B cell (primary cell): ENCODE results near the gene CCND1. TPM values are rescaled to one million over a fixed set of nuclear protein-coding genes. Genes with fewer than 3 reads are reported as not detected.

Source experiments
- ATAC-seq: fragments of 200-7000 bp; cut with Tn5 transposase; one replicate; pipeline ENCODE4 v1.10.0; 2021; ENCODE audit warnings: low read depth, mild to moderate bottlenecking, moderate number of reproducible peaks, moderate library complexity
- CTCF ChIA-PET: fragments of 350-600 bp; sonication (Branson Sonifier 250); formaldehyde crosslinking; loops from one replicate; lab custom pipeline; 2021; ENCODE audit warnings: antibody characterized with exemption, inconsistent platforms; lab: Charles Lee
- POLR2A ChIA-PET: fragments of 350-600 bp; sonication (Branson Sonifier 250); formaldehyde crosslinking; loops from one replicate; lab custom pipeline; 2021; ENCODE audit warnings: antibody characterized with exemption; lab: Charles Lee
- DNase-seq: peaks from one replicate; pipeline ENCODE4 v3.0.0; 2013
- H2AFZ ChIP-seq: 2 replicates; pipeline ENCODE4 v1.6.1; 2012; ENCODE audit warnings: mild to moderate bottlenecking, low read depth, low read length; ENCODE audit not compliant: insufficient read depth, poor library complexity, severe bottlenecking
- H3K27ac ChIP-seq, 2 donors: 1 replicate in 1 of 2; 2 replicates in 1 of 2; pipeline ENCODE4 v1.5.1; 2012 to 2013; ENCODE audit warnings: low read length in 2 of 2, mild to moderate bottlenecking in 2 of 2, moderate library complexity in 1 of 2
- H3K27me3 ChIP-seq, 4 experiments: fragments of 200-600 bp in 1 of 4; sonication (generic) in 1 of 4; replicated peaks in 1 of 4; 1 replicate in 2 of 4; 2 replicates in 2 of 4; pipeline versions ENCODE4 v1.6.1 to v1.7.0; 2013 to 2016; ENCODE audit warnings: low read length in 3 of 4, mild to moderate bottlenecking in 2 of 4, mixed read lengths in 1 of 4, moderate library complexity in 1 of 4; ENCODE audit not compliant: insufficient read depth in 4 of 4, control insufficient read depth in 3 of 4; ENCODE audit errors: control extremely low read depth in 1 of 4
- H3K36me3 ChIP-seq, 2 experiments: replicated peaks in 1 of 2; 1 replicate in 1 of 2; 2 replicates in 1 of 2; pipeline versions ENCODE4 v1.6.1 to v1.7.1; 2013; ENCODE audit warnings: low read length in 1 of 2; ENCODE audit not compliant: insufficient read depth in 2 of 2, control insufficient read depth in 1 of 2; ENCODE audit errors: control extremely low read depth in 1 of 2, extremely low read depth in 1 of 2
- H3K4me1 ChIP-seq, 2 donors: fragments of 200-600 bp in 1 of 2; sonication (generic) in 1 of 2; 1 replicate in 1 of 2; 2 replicates in 1 of 2; pipeline versions ENCODE4 v1.5.1 to v1.6.1; 2013 to 2017; ENCODE audit warnings: low read length in 2 of 2; ENCODE audit not compliant: control insufficient read depth in 2 of 2, insufficient read depth in 2 of 2
- H3K4me2 ChIP-seq: replicated peaks from 2 replicates; pipeline ENCODE3; 2012; ENCODE audit warnings: mild to moderate bottlenecking, low read depth, low read length; ENCODE audit not compliant: poor library complexity, severe bottlenecking
- H3K4me3 ChIP-seq, 5 experiments: fragments of 200-600 bp in 1 of 5; sonication (generic) in 1 of 5; 1 replicate in 3 of 5; 2 replicates in 2 of 5; pipeline versions ENCODE4 v1.5.1 to v1.7.0; 2011 to 2016; ENCODE audit warnings: low read length in 4 of 5, mild to moderate bottlenecking in 4 of 5, low read depth in 2 of 5, control low read depth in 1 of 5, moderate library complexity in 1 of 5; ENCODE audit not compliant: insufficient read depth in 1 of 5; ENCODE audit errors: control extremely low read depth in 1 of 5, extremely low read depth in 1 of 5
- H3K79me2 ChIP-seq: fragments of 200-600 bp; sonication (generic); one replicate; pipeline ENCODE4 v1.6.0; 2016; ENCODE audit warnings: low read length; ENCODE audit not compliant: control insufficient read depth, insufficient read depth
- H3K9ac ChIP-seq: fragments of 200-600 bp; sonication (generic); 2 replicates; pipeline ENCODE4 v1.6.1; 2017; ENCODE audit warnings: mild to moderate bottlenecking, low read length, moderate library complexity
- H3K9me3 ChIP-seq, 3 donors: one replicate each; pipeline versions ENCODE4 v1.6.1 to v1.7.1; 2013; ENCODE audit warnings: low read length in 2 of 3; ENCODE audit not compliant: control insufficient read depth in 2 of 3, insufficient read depth in 1 of 3; ENCODE audit errors: control extremely low read depth in 1 of 3
- H4K20me1 ChIP-seq: 2 replicates; pipeline ENCODE4 v1.6.0; 2012; ENCODE audit warnings: mild to moderate bottlenecking, low read length; ENCODE audit not compliant: insufficient read depth, control insufficient read depth, poor library complexity, severe bottlenecking
- H3K27ac Mint-ChIP-seq: one replicate; pipeline ENCODE4 v1.8.0; 2021; ENCODE audit warnings: mixed read lengths
- H3K27me3 Mint-ChIP-seq: one replicate; pipeline ENCODE4 v1.8.0; 2021; ENCODE audit warnings: mixed read lengths
- H3K4me1 Mint-ChIP-seq: one replicate; pipeline ENCODE4 v1.8.0; 2021; ENCODE audit warnings: mixed read lengths
- H3K4me3 Mint-ChIP-seq: one replicate; pipeline ENCODE4 v1.8.0; 2021; ENCODE audit warnings: mixed read lengths
- H3K9me3 Mint-ChIP-seq: one replicate; pipeline ENCODE4 v1.8.0; 2022; ENCODE audit warnings: mixed read lengths; ENCODE audit not compliant: insufficient read depth
- CTCF ChIP-seq: fragments of 200-600 bp; IDR thresholded peaks from one replicate; pipeline ENCODE4 v1.8.0; 2022; ENCODE audit warnings: antibody characterized with exemption, mild to moderate bottlenecking
- EZH2 ChIP-seq: IDR thresholded peaks from 2 replicates; pipeline ENCODE4 v1.6.1; 2012; ENCODE audit warnings: borderline replicate concordance, low read depth, mild to moderate bottlenecking, moderate library complexity, low read length; ENCODE audit not compliant: insufficient read depth, poor library complexity, severe bottlenecking
- WGBS: methylation state at CpG from one replicate; pipeline ENCODE4 v1.1.5; 2013; ENCODE audit warnings: missing lambda C conversion rate; ENCODE audit not compliant: insufficient coverage; 5-methylcytosine and 5-hydroxymethylcytosine counted together
- intact Hi-C: fragments of 100-400 bp; cut with micrococcal nuclease; formaldehyde crosslinking; loops from one replicate; pipeline ENCODE4 v1.10.0; 2022
- polyA plus RNA-seq: library from polyadenylated mRNA; depleted of rRNA; stranded (reverse); fragments of >200 nt; gene quantifications from 2 replicates; pipeline ENCODE4 v1.2.3, GENCODE V29; 2012
- total RNA-seq, 2 donors: library from RNA; stranded (reverse); fragments of 120-200 nt in 1 of 2; gene quantifications; 1 replicate in 1 of 2; 2 replicates in 1 of 2; pipeline versions ENCODE4 v1.2.3 to v1.2.4, GENCODE V29; 2013 to 2022

CCND1 gene
- total and polyA plus RNA-seq, 2 donors (not counting 1 experiment from before 2014, with no cell fraction given), result 4.9 to 8.8 TPM

GRCh38 chr11:69648679-69649575 is 8.0 kb downstream of the CCND1 start:
- H3K27me3 ChIP-seq, result peaks cover 0 to 2% (median 0%) of the 10 kb centered on the region in 4 experiments
- no peak overlapping the region for H3K4me2 ChIP-seq
- no peak overlapping the region for H3K9ac ChIP-seq
- peaks cover 7 to 9% of the 10 kb centered on the region in 2 donors for H3K4me1 ChIP-seq
- peaks cover 0 to 6% of the 10 kb centered on the region in 2 experiments for H3K36me3 ChIP-seq
- H4K20me1 ChIP-seq, result peaks cover 33% of the 10 kb centered on the region
- no peak overlapping the region for H3K4me3 Mint-ChIP-seq
- H3K4me3 ChIP-seq, result no peak overlapping the region
- no peaks in the 10 kb centered on the region for H3K9me3 ChIP-seq
- TF ChIP-seq CTCF (no peak), EZH2 (no peak)
- peaks cover 12% of the 10 kb centered on the region for H3K4me1 Mint-ChIP-seq
- no peak overlapping the region for H3K27ac ChIP-seq
- peaks cover 6% of the 10 kb centered on the region for H3K79me2 ChIP-seq
- ChIA-PET POLR2A (no interaction called here), CTCF (no interaction called here)
- H2AFZ ChIP-seq, result no peak overlapping the region
- no peaks in the 10 kb centered on the region for H3K9me3 Mint-ChIP-seq
- ATAC-seq (no peak), DNase-seq (no peak)
- H3K27me3 Mint-ChIP-seq, result no peaks in the 10 kb centered on the region
- intact Hi-C loops, result no loop called here
- no peak overlapping the region for H3K27ac Mint-ChIP-seq
- 94% methylated on average over 32 of the region's 37 CpGs for WGBS

GRCh38 chr11:69649576-69649900 is 8.6 kb downstream of the CCND1 start:
- WGBS, result 98% methylated on average over 10 of the region's 10 CpGs
- H3K4me3 ChIP-seq, result no peak overlapping the region
- no peak overlapping the region for H2AFZ ChIP-seq
- H4K20me1 ChIP-seq, result peaks cover 27% of the 10 kb centered on the region
- Mint-ChIP-seq H3K4me1 (peaks cover 10% of the 10 kb centered on the region), H3K27me3 (no peaks in the 10 kb centered on the region), H3K4me3 (no peak overlapping the region), H3K27ac (no peak overlapping the region), H3K9me3 (no peaks in the 10 kb centered on the region)
- intact Hi-C loops, result no loop called here
- H3K27me3 ChIP-seq, result peaks cover 0 to 2% (median 0%) of the 10 kb centered on the region in 4 experiments
- H3K79me2 ChIP-seq, result peaks cover 4% of the 10 kb centered on the region
- ATAC-seq (no peak), DNase-seq (no peak)
- H3K9me3 ChIP-seq, result no peaks in the 10 kb centered on the region
- TF ChIP-seq EZH2 (no peak), CTCF (no peak)
- ChIA-PET CTCF (no interaction called here), POLR2A (no interaction called here)
- no peak overlapping the region for H3K27ac ChIP-seq
- no peak overlapping the region for H3K4me2 ChIP-seq
- H3K4me1 ChIP-seq, result peaks cover 7 to 9% of the 10 kb centered on the region in 2 donors
- H3K36me3 ChIP-seq, result peaks cover 0 to 2% of the 10 kb centered on the region in 2 experiments
- no peak overlapping the region for H3K9ac ChIP-seq
